IMR-90 (cell line): ENCODE data around the gene UGGT2. TPM values are rescaled to one million over a fixed set of nuclear protein-coding genes. Genes with fewer than 3 reads are reported as not detected.
A peak's percentile ranks its signal among the peaks of the same experiment; 100 is the strongest.

Experiments
- ATAC-seq: fragments of 200-7000 bp; cut with Tn5 transposase; 2 replicates; pipeline ENCODE4 v1.9.1; 2020; ENCODE audit warnings: low read depth, mild to moderate bottlenecking, moderate library complexity
- BruUV-seq: library from RNA; stranded (reverse); fragments of 400-500 nt; replicated peaks from 2 replicates; lab custom pipeline; 2021; lab: Mats Ljungman, UMichigan
- CTCF ChIA-PET: fragments of 300-600 bp; formaldehyde crosslinking; extraction: SDS; loops from one replicate; lab custom pipeline; 2021; ENCODE audit warnings: antibody characterized with exemption; lab: Yijun Ruan, JAX
- POLR2A ChIA-PET: fragments of 300-600 bp; sonication (Branson Sonifier 250); formaldehyde crosslinking; loops from one replicate; lab custom pipeline; 2022; ENCODE audit warnings: antibody characterized with exemption; ENCODE audit not compliant: unreplicated experiment; lab: Charles Lee
- DNase-seq: peaks from one replicate; pipeline ENCODE4 v3.0.0; 2013
- H2AFZ ChIP-seq: replicated peaks from 2 replicates; pipeline ENCODE3; 2013; ENCODE audit warnings: low read length, mild to moderate bottlenecking; ENCODE audit not compliant: poor library complexity
- H2AK5ac ChIP-seq: 2 replicates; pipeline ENCODE4 v1.6.1; 2013; ENCODE audit warnings: low read depth, low read length, inconsistent platforms
- H2AK9ac ChIP-seq: replicated peaks from 2 replicates; pipeline ENCODE3; 2013; ENCODE audit warnings: mild to moderate bottlenecking, low read depth, low read length, moderate library complexity; ENCODE audit not compliant: poor library complexity
- H2BK120ac ChIP-seq: 2 replicates; pipeline ENCODE4 v1.6.1; 2013; ENCODE audit warnings: low read depth, low read length, inconsistent platforms
- H2BK15ac ChIP-seq: 3 replicates; pipeline ENCODE4 v1.6.1; 2013; ENCODE audit warnings: low read depth, low read length, inconsistent platforms
- H2BK20ac ChIP-seq: 2 replicates; pipeline ENCODE4 v1.6.1; 2013; ENCODE audit warnings: low read depth, mild to moderate bottlenecking, inconsistent platforms, low read length, moderate library complexity
- H2BK5ac ChIP-seq: 2 replicates; pipeline ENCODE4 v1.6.1; 2013; ENCODE audit warnings: mild to moderate bottlenecking, low read depth, low read length, inconsistent platforms; ENCODE audit not compliant: poor library complexity, severe bottlenecking
- H3K14ac ChIP-seq: replicated peaks from 2 replicates; pipeline ENCODE4 v1.6.1; 2013; ENCODE audit warnings: low read depth, low read length, inconsistent platforms
- H3K18ac ChIP-seq: 2 replicates; pipeline ENCODE4 v1.6.1; 2013; ENCODE audit warnings: low read depth, low read length, control low read depth
- H3K23ac ChIP-seq: 2 replicates; pipeline ENCODE4 v1.6.1; 2013; ENCODE audit warnings: low read depth, low read length, inconsistent platforms
- H3K27ac ChIP-seq: 2 replicates; pipeline ENCODE4 v1.5.1; 2013; ENCODE audit warnings: mild to moderate bottlenecking, control low read depth, low read length; ENCODE audit not compliant: insufficient read depth
- H3K27me3 ChIP-seq: 2 replicates; pipeline ENCODE4 v1.6.1; 2013; ENCODE audit warnings: low read length; ENCODE audit not compliant: control insufficient read depth, insufficient read depth
- H3K36me3 ChIP-seq: 2 replicates; pipeline ENCODE4 v1.6.1; 2013; ENCODE audit warnings: low read length, mixed read lengths; ENCODE audit not compliant: control insufficient read depth, insufficient read depth
- H3K4ac ChIP-seq: 2 replicates; pipeline ENCODE4 v1.6.1; 2013; ENCODE audit warnings: low read depth, low read length, inconsistent platforms
- H3K4me1 ChIP-seq: 2 replicates; pipeline ENCODE4 v1.6.1; 2013; ENCODE audit warnings: low read length, mixed read lengths; ENCODE audit not compliant: control insufficient read depth, insufficient read depth
- H3K4me2 ChIP-seq: 2 replicates; pipeline ENCODE4 v1.6.1; 2013; ENCODE audit warnings: low read depth, mild to moderate bottlenecking, control low read depth, low read length, moderate library complexity
- H3K4me3 ChIP-seq: 2 replicates; pipeline ENCODE4 v1.5.1; 2013; ENCODE audit warnings: low read depth, mild to moderate bottlenecking, control low read depth, low read length, moderate library complexity; ENCODE audit not compliant: insufficient read depth
- H3K56ac ChIP-seq: 2 replicates; pipeline ENCODE4 v1.6.1; 2013; ENCODE audit warnings: low read length, inconsistent platforms; ENCODE audit not compliant: insufficient read depth; ENCODE audit errors: extremely low read depth
- H3K79me1 ChIP-seq, 2 experiments: 2 replicates each; pipeline ENCODE4 v1.6.1; 2013; ENCODE audit warnings: low read length in 2 of 2, inconsistent platforms in 1 of 2, low read depth in 1 of 2
- H3K9ac ChIP-seq: 2 replicates; pipeline ENCODE4 v1.6.1; 2013; ENCODE audit warnings: low read depth, low read length, control low read depth
- H3K9me1 ChIP-seq: 2 replicates; pipeline ENCODE4 v1.6.1; 2013; ENCODE audit warnings: low read length, inconsistent platforms; ENCODE audit not compliant: insufficient read depth
- H3K9me3 ChIP-seq: 2 replicates; pipeline ENCODE4 v1.6.1; 2013; ENCODE audit warnings: low read length; ENCODE audit not compliant: control insufficient read depth, insufficient read depth
- H4K20me1 ChIP-seq: 2 replicates; pipeline ENCODE4 v1.6.1; 2013; ENCODE audit warnings: low read length, inconsistent platforms; ENCODE audit not compliant: insufficient read depth
- H4K5ac ChIP-seq: 2 replicates; pipeline ENCODE4 v1.6.1; 2013; ENCODE audit warnings: mild to moderate bottlenecking, low read depth, low read length, control low read depth
- H4K8ac ChIP-seq, 2 experiments: 2 replicates each; pipeline ENCODE4 v1.6.1; 2013; ENCODE audit warnings: low read depth in 2 of 2, low read length in 2 of 2, control low read depth in 1 of 2, inconsistent platforms in 1 of 2
- H4K91ac ChIP-seq: 2 replicates; pipeline ENCODE4 v1.6.1; 2013; ENCODE audit warnings: low read depth, low read length, inconsistent platforms; ENCODE audit not compliant: insufficient read depth
- BHLHE40 ChIP-seq: fragments of 150-350 bp; IDR thresholded peaks from 2 replicates; pipeline ENCODE4 v1.6.1; 2016; ENCODE audit warnings: mild to moderate bottlenecking, low read depth, low read length
- CEBPB ChIP-seq: IDR thresholded peaks from 2 replicates; pipeline ENCODE4 v1.6.1; 2012; ENCODE audit warnings: low read depth, low read length, improper control_type of control experiment
- CHD1 ChIP-seq: IDR thresholded peaks from 2 replicates; pipeline ENCODE4 v1.6.1; 2012; ENCODE audit warnings: low read depth, low read length, improper control_type of control experiment
- FOS ChIP-seq: fragments of 150-350 bp; IDR thresholded peaks from 2 replicates; pipeline ENCODE4 v1.6.1; 2016; ENCODE audit warnings: low read depth, low read length
- MAFK ChIP-seq: IDR thresholded peaks from 2 replicates; pipeline ENCODE4 v1.6.1; 2012; ENCODE audit warnings: low read depth, low read length, improper control_type of control experiment
- MAZ ChIP-seq: IDR thresholded peaks from 2 replicates; pipeline ENCODE4 v1.6.1; 2012; ENCODE audit warnings: low read depth, mild to moderate bottlenecking, low read length, improper control_type of control experiment, moderate library complexity, borderline replicate concordance
- MXI1 ChIP-seq: IDR thresholded peaks from 2 replicates; pipeline ENCODE4 v1.6.1; 2012; ENCODE audit warnings: low read depth, mild to moderate bottlenecking, low read length, moderate library complexity, borderline replicate concordance
- NFE2L2 ChIP-seq: fragments of 150-350 bp; IDR thresholded peaks from 2 replicates; pipeline ENCODE4 v1.6.1; 2016; ENCODE audit warnings: low read depth, mild to moderate bottlenecking, low read length
- POLR2A ChIP-seq: IDR thresholded peaks from 2 replicates; pipeline ENCODE4 v1.6.1; 2012; ENCODE audit warnings: mild to moderate bottlenecking, low read depth, low read length
- RAD21 ChIP-seq: IDR thresholded peaks from 2 replicates; pipeline ENCODE4 v1.6.1; 2012; ENCODE audit warnings: low read length, improper control_type of control experiment
- RCOR1 ChIP-seq: IDR thresholded peaks from 2 replicates; pipeline ENCODE4 v1.6.1; 2012; ENCODE audit warnings: mild to moderate bottlenecking, low read length, improper control_type of control experiment; ENCODE audit not compliant: insufficient replicate concordance
- RFX5 ChIP-seq: IDR thresholded peaks from 2 replicates; pipeline ENCODE4 v1.8.0; 2012; ENCODE audit warnings: low read depth, mild to moderate bottlenecking, low read length, moderate library complexity
- SMC3 ChIP-seq: fragments of 150-350 bp; IDR thresholded peaks from 2 replicates; pipeline ENCODE4 v1.6.1; 2016; ENCODE audit warnings: low read depth, mild to moderate bottlenecking, antibody characterized with exemption, low read length, moderate library complexity
- WGBS, 2 experiments: methylation state at CpG; one replicate each; pipeline versions ENCODE4 v1.1.5 to v1.1.7; 2013; ENCODE audit warnings: missing lambda C conversion rate in 2 of 2; ENCODE audit not compliant: insufficient read length in 1 of 2; ENCODE audit errors: extremely low coverage in 2 of 2; 5-methylcytosine and 5-hydroxymethylcytosine counted together
- dilution Hi-C: fragments of 300-500 bp; cut with HindIII; formaldehyde crosslinking; loops from one replicate; pipeline ENCODE4 v1.14.3; 2018; ENCODE audit warnings: low sequenced_read_pairs; ENCODE audit not compliant: unreplicated experiment
- in situ Hi-C: fragments of 300-500 bp; cut with MboI; formaldehyde crosslinking; loops from 3 replicates; pipeline ENCODE4 v1.14.3; 2019; ENCODE audit warnings: low sequenced_read_pairs, inconsistent platforms, mixed read lengths
- intact Hi-C: fragments of 100-400 bp; cut with micrococcal nuclease; formaldehyde crosslinking; loops from 2 replicates; pipeline ENCODE4 v1.10.0; 2022
- polyA plus RNA-seq, 3 experiments: library from polyadenylated mRNA; depleted of rRNA; stranded (reverse); fragments of >200 nt; gene quantifications; 2 replicates each; pipeline ENCODE4 v1.2.3, GENCODE V29; 2012; ENCODE audit warnings: low replicate concordance in 1 of 3
- total RNA-seq: library from RNA; depleted of rRNA; stranded (reverse); fragments of >200 nt; gene quantifications from 2 replicates; pipeline ENCODE4 v1.2.3, GENCODE V29; 2012
- TF ChIP-seq, protein P1 (sequence below): conservative IDR thresholded peaks from 2 replicates; pipeline ENCODE4 v1.5.1; 2012; ENCODE audit warnings: mild to moderate bottlenecking, low read depth, low read length, improper control_type of control experiment
- TF ChIP-seq, protein P2 (sequence below): fragments of 150-350 bp; IDR thresholded peaks from 2 replicates; pipeline ENCODE4 v1.6.1; 2016; ENCODE audit warnings: low read depth, mild to moderate bottlenecking, low read length, moderate library complexity, borderline replicate concordance
- TF ChIP-seq, protein P3 (sequence below): fragments of 150-350 bp; IDR thresholded peaks from 2 replicates; pipeline ENCODE4 v1.6.1; 2017; ENCODE audit warnings: mild to moderate bottlenecking, antibody characterized with exemption, low read length, low read depth

The UGGT2 gene
- total and polyA plus RNA-seq, 2 of the 4 experiments (the other 2 are of a cell fraction) = 21.4 to 40.1 TPM

DNA sequence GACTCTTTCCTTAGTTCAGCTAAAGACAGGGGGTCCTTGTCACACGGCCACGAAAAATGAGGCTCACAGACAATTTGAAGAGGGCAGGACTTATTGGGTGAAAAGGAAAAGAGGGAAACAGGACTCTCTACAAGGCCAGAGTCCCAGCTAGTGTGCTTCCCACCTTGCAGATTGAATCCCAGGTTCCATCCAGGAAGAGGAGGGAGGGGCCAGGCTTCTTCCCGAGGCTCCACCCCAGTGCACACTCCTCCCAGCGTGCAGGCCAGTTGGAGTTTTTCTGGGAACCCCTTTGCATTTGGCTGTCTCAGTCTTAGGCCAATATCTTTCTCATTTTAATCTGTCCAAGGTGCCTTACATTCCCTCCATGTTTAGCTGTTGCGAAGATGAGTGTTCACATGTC, 269.5 kb downstream of the UGGT2 start:
- H2AK5ac ChIP-seq = peak overlapping the region; percentile 57
- H3K9ac ChIP-seq = no peak overlapping the region
- ChIA-PET POLR2A (no interaction called here), CTCF (no interaction called here)
- dilution Hi-C loops (no loop called here), intact Hi-C loops (no loop called here), in situ Hi-C loops (no loop called here)
- H2BK5ac ChIP-seq = peak overlapping the region; percentile 31
- WGBS, 2 experiments = no CpG with 5 or more reads among the region's 5 CpGs
- no peak overlapping the region for H2AFZ ChIP-seq
- H4K91ac ChIP-seq = peak overlapping the region; percentile 51; the same call in 1 of the 2 replicates
- no peak for TF ChIP-seq SMC3
- TF ChIP-seq FOS = no peak
- TF ChIP-seq, protein P1, sequence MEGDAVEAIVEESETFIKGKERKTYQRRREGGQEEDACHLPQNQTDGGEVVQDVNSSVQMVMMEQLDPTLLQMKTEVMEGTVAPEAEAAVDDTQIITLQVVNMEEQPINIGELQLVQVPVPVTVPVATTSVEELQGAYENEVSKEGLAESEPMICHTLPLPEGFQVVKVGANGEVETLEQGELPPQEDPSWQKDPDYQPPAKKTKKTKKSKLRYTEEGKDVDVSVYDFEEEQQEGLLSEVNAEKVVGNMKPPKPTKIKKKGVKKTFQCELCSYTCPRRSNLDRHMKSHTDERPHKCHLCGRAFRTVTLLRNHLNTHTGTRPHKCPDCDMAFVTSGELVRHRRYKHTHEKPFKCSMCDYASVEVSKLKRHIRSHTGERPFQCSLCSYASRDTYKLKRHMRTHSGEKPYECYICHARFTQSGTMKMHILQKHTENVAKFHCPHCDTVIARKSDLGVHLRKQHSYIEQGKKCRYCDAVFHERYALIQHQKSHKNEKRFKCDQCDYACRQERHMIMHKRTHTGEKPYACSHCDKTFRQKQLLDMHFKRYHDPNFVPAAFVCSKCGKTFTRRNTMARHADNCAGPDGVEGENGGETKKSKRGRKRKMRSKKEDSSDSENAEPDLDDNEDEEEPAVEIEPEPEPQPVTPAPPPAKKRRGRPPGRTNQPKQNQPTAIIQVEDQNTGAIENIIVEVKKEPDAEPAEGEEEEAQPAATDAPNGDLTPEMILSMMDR = no peak
- TF ChIP-seq, protein P2, sequence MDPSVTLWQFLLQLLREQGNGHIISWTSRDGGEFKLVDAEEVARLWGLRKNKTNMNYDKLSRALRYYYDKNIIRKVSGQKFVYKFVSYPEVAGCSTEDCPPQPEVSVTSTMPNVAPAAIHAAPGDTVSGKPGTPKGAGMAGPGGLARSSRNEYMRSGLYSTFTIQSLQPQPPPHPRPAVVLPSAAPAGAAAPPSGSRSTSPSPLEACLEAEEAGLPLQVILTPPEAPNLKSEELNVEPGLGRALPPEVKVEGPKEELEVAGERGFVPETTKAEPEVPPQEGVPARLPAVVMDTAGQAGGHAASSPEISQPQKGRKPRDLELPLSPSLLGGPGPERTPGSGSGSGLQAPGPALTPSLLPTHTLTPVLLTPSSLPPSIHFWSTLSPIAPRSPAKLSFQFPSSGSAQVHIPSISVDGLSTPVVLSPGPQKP = no peak
- TF ChIP-seq RAD21 = no peak
- no peak for TF ChIP-seq MAFK
- no peak for TF ChIP-seq POLR2A
- TF ChIP-seq RCOR1 = no peak
- no peak for TF ChIP-seq CEBPB
- no peak for TF ChIP-seq MXI1
- no peak for TF ChIP-seq RFX5
- TF ChIP-seq, protein P3, sequence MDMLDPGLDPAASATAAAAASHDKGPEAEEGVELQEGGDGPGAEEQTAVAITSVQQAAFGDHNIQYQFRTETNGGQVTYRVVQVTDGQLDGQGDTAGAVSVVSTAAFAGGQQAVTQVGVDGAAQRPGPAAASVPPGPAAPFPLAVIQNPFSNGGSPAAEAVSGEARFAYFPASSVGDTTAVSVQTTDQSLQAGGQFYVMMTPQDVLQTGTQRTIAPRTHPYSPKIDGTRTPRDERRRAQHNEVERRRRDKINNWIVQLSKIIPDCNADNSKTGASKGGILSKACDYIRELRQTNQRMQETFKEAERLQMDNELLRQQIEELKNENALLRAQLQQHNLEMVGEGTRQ = no peak
- TF ChIP-seq BHLHE40 = no peak
- no peak for TF ChIP-seq NFE2L2
- TF ChIP-seq MAZ = no peak
- no peak for TF ChIP-seq CHD1
- peak overlapping the region; percentile 56 for H2BK20ac ChIP-seq
- H3K56ac ChIP-seq = no peak overlapping the region
- H3K9me3 ChIP-seq = no peaks in the 10 kb centered on the region
- peaks cover 6% of the 10 kb centered on the region for H3K9me1 ChIP-seq
- H3K36me3 ChIP-seq = peaks cover 5% of the 10 kb centered on the region
- H3K18ac ChIP-seq = no peak overlapping the region
- peak overlapping the region; percentile 1; the same call in 1 of the 2 replicates for H3K27ac ChIP-seq
- peak overlapping the region; percentile 57 for H3K23ac ChIP-seq
- H4K20me1 ChIP-seq = peaks cover 12% of the 10 kb centered on the region; the same call in 1 of the 2 replicates
- H3K14ac ChIP-seq = peak overlapping the region; percentile 41; the same call in 1 of the 2 replicates
- no peaks in the 10 kb centered on the region for H3K27me3 ChIP-seq
- peaks cover 5 to 29% of the 10 kb centered on the region in 2 experiments; a peak in 3 of 4 replicates for H3K79me1 ChIP-seq
- 0 out of 2 replicates have a peak, but pooled peaks have one; percentile 14 for ATAC-seq
- peak overlapping the region; percentile 28; the same call in 2 of the 3 replicates for H2BK15ac ChIP-seq
- no peak overlapping the region for H3K4me3 ChIP-seq
- BruUV-seq = no TSS peak
- H4K8ac ChIP-seq = peak overlapping the region in 1 of 2 experiments; percentile 47; a peak in 1 of 4 replicates
- H3K4me2 ChIP-seq = no peak overlapping the region
- H2BK120ac ChIP-seq = peak overlapping the region; percentile 21
- H4K5ac ChIP-seq = no peak overlapping the region
- DNase-seq = no peak
- H3K4ac ChIP-seq = peak overlapping the region; percentile 64
- H3K4me1 ChIP-seq = peaks cover 8% of the 10 kb centered on the region
- H2AK9ac ChIP-seq = peak overlapping the region; percentile 34
